ENCODE results near the gene EFNA1.

DNA sequence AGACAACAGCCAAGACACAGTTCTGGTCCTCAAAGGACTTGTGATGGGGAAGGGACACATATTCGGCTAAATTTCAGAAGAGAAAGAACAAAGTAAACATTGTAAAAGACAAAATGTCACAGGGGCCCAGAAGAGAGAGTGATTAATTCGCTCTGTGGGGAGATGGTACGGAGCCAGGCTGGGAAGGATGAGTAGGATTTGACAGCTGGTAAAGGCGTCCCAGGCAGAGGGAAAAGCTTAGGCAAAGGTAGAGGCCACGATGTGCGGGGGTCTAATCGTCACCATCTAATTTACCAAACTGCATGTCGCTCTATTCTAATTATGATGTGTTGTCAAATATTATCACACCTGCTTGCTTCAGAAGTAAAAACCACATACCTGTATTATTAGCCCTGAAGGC, 17.3 kb upstream of the EFNA1 start:
- TF ChIP-seq, protein P1, sequence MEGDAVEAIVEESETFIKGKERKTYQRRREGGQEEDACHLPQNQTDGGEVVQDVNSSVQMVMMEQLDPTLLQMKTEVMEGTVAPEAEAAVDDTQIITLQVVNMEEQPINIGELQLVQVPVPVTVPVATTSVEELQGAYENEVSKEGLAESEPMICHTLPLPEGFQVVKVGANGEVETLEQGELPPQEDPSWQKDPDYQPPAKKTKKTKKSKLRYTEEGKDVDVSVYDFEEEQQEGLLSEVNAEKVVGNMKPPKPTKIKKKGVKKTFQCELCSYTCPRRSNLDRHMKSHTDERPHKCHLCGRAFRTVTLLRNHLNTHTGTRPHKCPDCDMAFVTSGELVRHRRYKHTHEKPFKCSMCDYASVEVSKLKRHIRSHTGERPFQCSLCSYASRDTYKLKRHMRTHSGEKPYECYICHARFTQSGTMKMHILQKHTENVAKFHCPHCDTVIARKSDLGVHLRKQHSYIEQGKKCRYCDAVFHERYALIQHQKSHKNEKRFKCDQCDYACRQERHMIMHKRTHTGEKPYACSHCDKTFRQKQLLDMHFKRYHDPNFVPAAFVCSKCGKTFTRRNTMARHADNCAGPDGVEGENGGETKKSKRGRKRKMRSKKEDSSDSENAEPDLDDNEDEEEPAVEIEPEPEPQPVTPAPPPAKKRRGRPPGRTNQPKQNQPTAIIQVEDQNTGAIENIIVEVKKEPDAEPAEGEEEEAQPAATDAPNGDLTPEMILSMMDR (IDR thresholded peaks at IDR 0.05; ENCODE audit: poor library complexity): no peak
- TF ChIP-seq EZH2phosphoT487 (IDR thresholded peaks at IDR 0.05; ENCODE audit: low read depth, severe bottlenecking, unreplicated experiment) (no peak), EZH2 (IDR thresholded peaks at IDR 0.05; ENCODE audit: borderline replicate concordance) (no peak)
